Stimulated activated CD8-positive, alpha-beta memory T cell treated with anti-CD3 and anti-CD28 coated beads, Interleukin-12 subunit alpha, Interleukin-12 subunit beta, amount 100 ng/mL, for 1 hour (primary cell): ENCODE data around the gene ITGA11.

ENCODE experiments used
- DNase-seq: peaks from one replicate; pipeline ENCODE4 v3.0.0-alpha.2; 2020; ENCODE audit warnings: low read depth

Gene ITGA11

DNA sequence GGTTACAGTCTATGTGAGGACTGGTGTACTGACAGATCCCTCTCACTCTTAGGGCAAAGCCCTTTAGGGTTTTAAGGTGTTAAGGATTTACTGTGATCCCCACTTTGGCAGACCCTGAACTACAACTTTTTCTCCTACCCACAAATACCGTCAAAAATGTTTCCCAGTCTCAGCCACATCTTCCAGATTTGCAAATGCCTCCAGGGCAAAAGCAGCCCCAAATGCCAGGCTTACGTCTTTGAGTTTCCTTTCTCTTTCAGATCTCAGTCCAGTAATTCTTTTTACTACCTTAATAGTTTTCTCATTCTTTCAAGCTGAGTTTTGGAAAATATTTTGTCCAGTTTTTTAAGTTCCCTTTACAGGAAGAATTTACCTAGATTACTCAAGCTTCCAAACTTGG is 13.4 kb upstream of the ITGA11 start:
- DNase-seq: no peak

DNA sequence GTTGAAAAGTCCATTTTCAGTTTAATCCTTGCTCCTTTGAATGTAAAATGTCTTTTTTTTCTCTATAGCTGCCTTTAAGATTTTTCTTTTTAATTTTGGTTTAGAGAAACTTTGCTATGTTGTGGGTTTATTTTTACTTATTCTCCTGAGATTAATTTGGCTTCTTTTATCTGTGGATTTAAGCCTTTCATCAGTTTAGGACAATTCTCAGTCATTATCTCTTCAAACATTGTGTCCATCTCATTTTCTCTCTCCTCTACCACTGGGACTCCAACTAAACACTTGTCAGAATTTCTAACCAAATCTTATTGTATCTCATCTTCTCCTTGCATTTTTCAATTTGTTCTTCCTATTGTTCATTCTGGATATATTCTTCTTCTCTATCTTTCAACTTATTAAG is 12.4 kb upstream of the ITGA11 start:
- no peak for DNase-seq

DNA sequence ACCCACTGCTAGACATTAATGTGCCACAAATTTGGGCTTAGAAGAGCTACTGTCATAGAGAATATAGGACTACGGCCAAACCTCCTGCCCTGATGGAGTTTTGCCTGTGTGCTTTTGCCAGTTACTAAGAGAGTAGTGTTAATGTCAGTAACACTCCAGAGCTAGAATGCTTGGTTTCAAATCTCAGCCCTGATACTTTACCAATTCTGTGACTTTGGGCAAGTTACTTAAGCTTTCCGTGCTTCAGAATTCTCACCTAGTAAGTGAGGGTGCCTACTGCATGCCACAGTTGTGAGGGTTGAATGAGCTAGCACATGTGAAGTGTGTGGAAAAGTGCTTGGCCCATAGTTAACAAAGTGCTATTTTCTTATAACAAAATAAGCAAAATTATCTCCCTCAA is 10.9 kb upstream of the ITGA11 start:
- DNase-seq: no peak

DNA sequence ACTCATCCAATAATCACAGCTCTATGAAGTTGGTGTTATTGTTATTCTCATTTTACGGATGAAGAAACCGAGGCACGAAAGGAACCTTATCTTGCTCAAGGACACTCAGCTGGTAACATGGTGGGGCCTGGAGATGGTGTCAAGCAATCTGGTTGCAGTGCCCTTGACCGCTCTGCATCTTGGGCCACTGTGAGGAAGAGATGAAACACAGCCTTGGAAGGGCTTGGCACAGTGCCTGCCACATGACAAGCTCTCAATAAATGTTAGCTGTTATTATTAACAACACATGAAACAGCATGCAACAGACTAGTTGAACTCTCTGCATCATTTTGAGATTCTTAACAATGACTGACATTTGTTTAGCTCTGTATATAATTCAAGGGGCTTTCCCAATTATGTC is 10.1 kb upstream of the ITGA11 start:
- DNase-seq: no peak

DNA sequence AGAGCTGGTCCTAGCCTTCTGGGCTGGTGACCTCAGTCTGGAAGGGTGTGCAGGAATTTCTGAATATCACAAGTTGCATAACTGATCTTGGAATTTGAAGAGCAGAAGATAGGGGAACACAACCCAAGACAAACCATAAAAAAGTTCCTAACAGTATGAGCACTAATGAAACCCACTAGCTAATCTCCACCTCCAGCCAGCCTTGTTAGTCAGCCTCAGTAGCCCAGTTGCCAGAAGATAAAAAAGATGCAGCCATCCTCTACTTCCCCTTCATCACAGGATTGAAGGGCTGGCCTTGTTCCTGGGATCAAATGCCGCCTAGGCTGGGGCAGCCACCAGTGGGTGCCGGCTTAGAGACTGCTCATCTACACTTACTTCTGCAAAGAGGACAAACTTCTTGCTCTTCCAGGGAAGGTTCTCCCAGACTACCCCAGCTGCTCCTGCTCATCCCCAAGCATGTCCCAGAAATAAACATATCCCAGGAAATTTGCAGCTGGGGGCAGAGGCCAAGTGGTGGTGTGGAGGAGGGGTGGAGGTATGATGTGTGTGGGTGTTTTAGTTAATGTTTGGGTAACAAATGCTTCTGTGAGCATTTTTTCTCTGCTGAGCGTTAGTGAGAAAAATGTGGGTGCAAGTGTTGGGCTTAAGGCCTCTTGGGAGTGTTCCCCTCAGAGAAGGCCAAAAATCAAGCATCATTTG is 9.2 kb upstream of the ITGA11 start:
- DNase-seq: no peak

DNA sequence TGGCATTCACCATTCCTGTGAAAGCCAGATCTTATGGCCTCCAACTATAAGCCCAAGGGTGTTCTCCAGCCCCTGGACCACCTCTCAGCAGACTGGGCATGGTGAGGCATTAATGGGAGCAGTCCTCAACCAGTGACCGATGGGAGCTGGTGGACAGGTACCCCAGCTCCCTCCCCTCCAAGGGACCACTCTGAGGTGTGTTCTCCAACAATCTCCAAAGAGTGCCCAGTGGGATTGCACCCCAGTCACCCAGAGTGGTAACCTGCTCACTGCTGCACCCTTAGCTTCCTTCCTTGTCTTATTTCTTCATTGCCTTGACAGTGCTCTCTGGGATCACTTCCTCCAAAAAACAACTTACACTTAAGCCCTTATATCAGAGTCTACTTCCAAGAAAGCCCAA is 8.2 kb upstream of the ITGA11 start:
- DNase-seq: no peak

DNA sequence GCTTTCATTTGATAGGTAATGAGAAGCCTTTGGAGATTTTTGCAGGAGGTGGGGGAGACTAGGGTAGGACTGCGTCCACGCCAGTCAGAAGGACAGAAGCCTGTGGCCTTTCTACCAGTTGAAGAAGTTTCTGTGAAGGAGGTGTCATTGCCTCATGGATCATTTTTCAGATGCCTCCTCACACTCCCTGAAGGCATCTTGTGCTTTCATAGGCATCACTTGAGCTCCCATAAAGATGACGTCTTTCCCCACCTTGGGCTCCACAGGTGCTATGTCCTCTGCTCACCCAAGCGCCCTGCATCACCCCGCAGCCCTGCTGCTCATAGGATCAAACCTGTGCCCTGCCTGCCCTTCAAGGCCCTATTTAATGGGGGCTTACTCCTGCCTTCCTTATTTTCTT is 7.5 kb upstream of the ITGA11 start:
- DNase-seq: no peak

DNA sequence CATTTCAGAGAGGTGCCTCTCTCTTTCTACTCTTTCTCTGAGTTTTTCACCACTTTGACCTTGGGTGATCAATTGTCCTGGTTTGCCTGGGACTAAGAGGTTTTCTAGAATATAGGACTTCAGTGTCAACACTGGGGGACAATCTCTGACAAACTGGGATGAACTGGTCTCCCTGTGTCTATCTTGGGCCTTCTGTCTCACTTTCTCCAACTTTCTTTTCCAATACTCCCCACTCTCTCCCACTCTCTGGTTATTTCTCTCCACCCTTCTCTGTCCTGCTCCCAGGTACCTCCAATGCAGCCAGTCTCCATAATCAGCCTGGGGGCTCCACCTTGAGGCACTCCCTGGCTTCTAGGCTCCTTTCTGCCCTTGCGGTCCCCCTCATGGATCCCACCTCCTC is 4.7 kb upstream of the ITGA11 start:
- no peak for DNase-seq

DNA sequence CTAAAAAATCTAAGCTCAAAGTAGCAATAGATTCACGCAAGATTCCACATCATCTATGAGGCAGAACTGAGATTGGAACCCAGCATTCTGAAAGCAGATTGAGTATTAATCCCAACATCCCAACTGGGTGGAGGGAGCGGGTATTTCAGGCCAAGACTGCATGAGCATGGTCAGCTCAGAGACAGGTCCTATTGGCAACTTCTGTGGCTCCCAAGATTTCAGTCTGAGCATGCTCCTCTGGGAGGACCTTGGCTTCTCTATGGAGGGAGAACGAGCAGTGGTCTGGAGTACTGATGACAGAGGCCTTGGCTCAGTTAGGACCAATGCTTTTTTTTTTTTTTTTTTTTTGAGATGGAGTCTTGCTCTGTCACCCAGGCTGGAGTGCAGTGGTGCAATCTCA is 4.0 kb upstream of the ITGA11 start:
- no peak for DNase-seq

DNA sequence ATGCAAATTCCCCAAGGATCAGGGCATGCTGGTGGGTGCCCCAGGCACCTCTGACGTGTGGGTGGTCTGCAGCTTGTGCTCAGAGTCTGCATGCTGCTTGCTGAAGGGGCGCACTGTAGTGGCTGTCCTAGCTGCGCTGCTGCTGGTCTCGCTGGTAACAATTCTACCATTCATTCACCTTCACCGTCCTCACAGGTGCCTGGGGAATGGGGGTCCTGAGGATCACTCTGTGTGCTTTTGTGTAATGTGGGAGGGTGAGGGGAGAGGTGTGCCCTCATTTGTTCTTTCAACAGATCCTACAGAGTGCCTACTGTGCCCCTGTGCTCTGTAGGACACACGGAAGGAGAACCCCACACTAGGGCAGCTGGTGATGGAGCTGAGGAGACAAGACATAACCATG is 2.1 kb upstream of the ITGA11 start:
- DNase-seq: no peak

DNA sequence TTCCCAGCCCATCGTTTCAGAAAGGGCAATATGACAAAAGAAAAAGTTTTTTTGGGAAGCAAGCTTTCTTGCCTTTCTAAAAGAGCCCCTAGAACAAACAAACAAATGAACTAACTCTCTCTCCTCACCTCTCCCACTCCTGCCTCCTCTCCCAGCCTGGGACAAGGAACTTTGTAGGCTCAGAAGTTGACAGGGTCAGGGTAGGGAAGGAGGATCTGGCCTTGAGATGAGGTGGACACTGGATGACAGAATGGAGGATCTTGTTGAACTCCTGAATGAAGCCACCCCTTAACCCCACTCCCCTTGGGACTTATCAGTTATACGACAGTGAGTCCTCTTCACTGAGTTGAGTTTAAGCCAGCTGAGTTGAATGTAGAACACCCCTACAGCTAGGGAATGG is 1.6 kb upstream of the ITGA11 start:
- no peak for DNase-seq

DNA sequence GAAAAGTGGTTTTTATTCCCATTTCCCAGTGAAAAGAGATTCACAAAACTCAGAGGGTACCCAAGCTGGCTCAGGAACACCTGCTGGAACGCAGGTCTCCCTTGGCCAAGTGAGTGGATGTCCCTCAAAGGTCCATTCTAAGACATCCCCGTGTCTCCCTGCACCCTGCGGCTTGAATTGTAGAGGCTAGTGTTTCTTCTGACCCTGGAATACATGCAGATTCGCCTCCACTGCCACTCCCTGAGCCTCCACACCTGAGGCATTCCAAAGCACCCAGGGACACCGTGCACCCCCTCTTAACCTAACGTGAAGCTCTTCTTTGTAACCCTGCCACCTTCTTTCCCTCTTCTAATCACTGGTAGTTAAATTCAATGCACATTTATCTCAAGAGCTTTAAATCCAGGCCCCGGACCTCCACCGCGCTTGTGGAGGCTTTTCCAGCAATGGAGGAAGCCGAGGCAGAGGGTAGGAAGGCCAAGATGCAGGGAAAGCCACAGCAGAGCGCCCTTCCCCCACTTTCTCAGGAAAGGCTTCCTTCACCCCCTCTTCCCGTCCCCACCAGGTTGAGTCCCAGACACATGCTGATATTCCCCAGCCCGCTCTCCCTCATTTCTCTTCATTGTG is 590 bp upstream of the ITGA11 start:
- DNase-seq: no peak

DNA sequence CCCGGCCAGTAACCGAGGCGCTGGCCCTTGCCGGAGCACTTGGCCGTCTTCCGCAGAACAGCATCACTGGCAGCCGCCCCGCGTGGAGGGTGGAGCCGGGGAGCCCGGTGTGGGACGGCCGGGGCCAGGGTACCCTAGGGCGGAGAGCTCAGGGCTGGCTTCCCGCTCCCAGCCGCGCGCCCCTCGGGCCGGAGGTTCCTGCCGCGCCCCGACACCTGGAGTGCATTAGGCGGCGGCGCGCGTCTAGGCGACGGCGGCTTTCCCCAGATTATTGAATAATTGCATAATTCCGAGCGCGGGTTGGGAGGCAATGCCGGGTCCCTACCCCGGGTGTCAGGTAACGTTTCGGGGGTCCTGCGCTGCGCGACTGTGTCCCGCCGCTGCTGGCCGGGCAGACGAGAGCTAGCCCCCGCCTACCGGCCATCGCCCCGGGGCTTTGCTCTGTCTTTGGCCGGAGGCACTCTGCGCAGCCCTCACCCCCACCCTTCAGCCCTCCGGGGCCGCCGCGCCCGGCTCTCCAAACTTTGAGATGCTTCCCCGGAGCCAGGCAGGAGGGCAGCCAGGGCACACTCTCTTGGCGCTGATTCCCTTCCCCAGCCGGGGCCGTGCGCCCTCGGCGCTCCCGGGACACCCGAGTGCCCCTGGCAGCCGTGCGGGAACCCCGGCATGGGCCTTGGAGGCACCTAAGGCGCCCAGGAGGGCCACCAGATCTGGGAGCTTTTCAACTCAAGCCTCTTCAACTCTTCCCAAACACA is 749 bp downstream of the ITGA11 start:
- DNase-seq: no peak

DNA sequence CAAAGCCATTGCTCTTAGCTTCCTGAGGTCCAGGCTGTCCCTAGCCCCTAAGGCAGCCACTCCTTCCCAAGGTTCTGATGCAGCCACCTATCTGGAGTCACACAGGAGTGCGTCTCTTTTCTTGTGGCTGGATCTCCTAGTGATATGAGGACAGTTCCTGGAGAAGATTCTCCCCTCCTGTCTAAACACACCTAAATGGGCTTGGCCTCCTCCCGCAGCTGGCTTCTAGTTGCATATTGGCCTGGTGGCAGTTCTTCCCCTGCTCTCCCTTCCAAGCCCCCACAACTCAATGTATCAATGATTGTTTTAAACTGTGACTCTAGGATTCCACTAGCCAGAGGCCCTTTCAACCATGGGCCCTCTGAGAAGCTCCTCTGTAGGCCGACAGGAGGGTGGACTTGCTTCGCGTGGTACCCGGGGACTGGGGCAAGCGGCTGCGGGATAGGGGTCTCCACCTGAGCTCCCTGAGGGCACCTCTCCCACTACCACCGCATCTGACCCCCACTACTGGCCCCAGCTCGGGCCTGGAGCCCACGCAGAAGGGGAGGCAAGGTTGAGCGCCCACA is 1.4 kb downstream of the ITGA11 start:
- no peak for DNase-seq

DNA sequence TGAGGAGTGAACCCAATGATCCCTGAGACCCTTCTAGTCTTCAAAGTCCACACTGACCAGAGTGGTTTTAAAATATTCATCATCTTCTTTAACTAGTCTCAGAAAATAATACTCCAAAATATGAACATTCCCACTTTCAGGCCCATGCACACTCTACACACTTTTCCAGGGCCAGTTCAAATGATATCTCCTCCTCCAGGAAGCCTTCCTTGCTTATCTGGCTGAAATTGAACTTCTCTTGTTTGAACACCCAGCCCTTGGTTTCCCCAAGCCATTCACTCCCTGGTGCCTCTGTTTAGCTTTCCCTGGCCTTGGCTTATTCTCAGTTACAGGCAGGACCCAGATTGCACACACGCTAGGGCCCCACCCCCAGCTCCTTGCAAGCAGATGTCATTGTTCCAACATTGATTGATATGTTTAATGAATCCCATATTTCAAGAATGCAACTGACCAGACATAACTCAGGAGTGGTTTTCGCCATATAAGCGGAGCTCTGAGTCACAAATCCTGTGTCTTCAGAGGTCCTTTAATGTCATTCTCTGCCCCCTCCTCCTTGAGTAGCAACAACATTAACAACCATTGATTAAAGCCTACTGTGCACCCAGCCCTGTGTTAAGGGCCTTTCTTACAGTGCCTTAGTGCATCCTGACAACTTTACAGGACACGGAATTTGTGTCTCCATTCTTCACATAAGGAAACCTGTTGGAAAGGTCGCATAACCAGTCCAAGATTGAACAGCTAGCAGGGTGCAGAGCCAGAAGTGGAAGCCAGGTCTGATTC is 2.1 kb downstream of the ITGA11 start:
- DNase-seq: no peak

DNA sequence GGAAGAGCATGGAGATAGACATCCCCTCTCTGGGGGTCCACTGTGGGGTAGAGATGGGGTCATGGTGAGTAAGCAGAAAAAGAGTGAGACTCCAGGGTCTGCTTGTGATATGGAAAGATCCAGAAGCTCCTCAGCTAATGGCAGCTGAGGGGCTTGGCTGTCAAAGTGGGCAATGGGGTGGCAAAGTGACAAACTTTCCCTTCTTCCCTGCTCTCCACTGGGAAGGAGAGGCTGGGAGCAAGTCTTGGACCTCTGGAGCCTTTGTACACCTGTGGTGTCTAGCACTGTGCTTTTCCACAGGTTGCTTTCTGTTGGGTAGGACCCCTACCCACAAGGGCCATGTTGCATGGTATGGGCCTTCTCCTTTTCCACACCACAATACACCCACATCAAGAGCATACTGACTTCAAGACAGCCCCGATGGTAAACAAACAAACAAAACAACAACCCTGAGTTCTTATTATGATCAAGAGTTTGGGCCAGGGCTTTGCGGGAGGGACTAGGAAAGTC is 3.5 kb downstream of the ITGA11 start:
- DNase-seq: no peak

DNA sequence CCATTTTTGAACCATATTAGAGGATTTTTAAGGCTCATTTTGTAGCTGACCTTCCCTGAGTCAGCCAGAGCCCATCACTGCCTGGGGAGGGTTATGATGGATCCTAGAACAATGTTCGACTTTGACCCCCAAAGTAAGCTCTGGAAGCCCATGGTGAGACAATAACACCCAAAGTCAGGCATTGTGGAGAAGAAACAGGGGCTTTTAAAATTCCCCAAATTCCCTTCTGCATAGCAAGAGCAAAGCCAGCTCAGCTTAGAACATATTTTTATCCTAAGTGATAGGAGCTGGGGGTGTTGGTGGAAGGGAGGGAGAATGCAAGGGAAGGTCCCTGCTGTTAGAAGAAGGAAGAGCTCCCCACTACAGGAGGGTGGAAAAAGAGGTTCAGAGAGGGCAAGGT is 4.0 kb downstream of the ITGA11 start:
- DNase-seq: no peak

DNA sequence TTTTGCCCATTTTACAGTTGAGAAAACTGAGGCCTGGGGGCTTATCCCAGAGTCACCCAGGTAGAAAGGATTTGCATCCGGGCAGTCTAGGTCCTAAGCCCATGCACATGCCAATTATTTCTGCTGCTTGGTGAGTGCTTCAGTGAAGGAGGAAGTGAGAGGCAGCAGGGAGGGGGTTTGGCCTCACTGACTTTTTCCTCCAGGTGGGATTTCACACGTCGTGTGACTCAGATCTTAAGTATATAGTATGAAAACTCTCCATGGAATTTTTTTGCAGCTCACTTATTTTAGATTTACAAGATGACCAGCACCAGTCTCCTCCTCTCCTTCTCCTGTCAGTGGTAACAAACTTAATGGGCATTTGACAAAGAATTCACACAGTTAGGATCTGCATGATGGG is 4.6 kb downstream of the ITGA11 start:
- DNase-seq: no peak

DNA sequence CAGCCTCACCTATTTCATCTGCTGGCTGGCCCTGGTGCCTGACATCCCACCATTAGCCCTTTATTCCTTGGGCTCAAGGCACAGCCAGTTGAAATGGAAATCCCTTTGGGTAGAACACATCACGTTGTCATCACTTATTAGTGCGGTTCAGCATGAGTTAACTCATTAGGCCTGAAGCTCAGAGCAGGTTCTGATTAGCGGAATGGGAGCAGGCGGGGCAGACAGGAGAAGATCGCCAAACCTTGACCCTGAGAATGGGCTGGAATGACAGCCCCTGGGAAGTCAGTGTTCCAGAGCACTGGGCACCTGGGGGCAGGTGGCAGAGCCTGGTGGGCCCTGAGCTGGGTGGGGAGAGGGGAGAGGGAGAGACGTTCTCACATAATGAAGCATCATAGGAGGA is 5.8 kb downstream of the ITGA11 start:
- DNase-seq: no peak

DNA sequence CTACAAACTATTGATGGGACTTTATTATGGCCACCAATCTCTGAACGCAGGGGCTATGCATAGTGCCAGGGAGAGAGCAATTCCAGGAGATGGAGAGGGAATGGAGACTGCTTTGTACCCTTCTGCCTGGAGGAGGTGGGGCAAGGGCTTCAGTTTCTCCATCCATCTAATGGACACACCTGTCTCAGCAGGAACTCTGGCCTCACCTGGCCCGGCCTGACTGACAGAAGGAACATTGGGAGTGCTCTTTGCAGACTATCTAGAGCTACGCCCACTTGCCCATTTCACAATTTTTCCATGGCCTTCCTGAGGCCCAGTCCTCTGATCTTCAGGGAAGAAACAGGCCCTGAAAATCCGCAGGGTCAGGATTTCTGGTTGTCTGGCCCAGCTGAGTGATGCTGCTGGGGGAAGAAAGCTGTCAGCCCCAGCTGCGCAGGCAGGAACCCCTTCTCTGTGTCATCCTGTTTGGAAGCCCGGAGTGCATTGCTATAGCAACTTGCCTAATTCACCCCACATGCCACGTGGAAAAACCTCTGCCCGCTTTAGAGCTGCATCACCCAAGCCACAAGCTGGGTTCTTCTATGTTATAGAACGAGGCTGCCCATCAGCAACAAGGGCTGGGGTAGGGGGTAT is 6.4 kb downstream of the ITGA11 start:
- DNase-seq: no peak

DNA sequence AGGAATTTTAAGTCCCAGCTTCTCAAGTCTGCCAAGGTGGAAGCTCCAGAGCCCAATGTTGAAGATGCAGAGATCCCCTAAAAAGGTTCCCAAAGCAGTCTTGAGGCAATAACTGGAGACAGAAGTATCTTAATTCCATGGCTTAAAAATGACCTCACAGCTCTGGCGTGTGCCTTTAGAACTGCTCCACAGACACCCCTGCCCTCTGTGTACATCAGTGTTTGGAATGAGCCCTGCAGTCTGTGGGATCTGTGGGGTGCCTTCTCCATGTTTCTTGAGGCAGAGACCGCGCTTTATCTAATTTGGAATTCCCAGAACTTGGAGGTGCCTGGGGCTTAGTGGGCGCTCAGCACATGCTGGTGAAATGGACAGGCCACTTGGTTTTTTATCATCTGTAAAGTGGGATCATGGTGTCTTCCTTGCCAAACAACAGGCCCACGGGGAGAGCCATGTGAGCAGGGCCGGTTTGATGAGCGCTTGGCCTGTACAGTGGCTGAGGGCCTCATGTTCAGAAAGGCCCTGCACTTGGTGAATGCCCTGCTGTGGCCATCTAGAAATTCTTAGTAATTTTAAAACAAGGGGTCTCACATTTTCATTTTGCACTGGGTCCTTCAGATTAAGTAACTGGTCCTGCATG is 7.1 kb downstream of the ITGA11 start:
- no peak for DNase-seq
